Esophagus squamous epithelium (tissue), 5 donors: ENCODE data around the gene RUSF1. TPM values are rescaled to one million over a fixed set of nuclear protein-coding genes. Genes with fewer than 3 reads are reported as not detected.

Experiments used
- DNase-seq: peaks from one replicate; lab custom pipeline; 2025; lab: John Stamatoyannopoulos, UW
- H3K27ac ChIP-seq, 4 donors: fragments of 200-600 bp; sonication (generic); one replicate each; pipeline ENCODE4 v1.5.1; 2016 to 2019; ENCODE audit warnings: mild to moderate bottlenecking in 1 of 4
- H3K27me3 ChIP-seq, 4 donors: fragments of 200-600 bp; sonication (generic); 1 replicate in 3 of 4; 2 replicates in 1 of 4; pipeline versions ENCODE4 v1.5.1 to v1.6.0; 2017 to 2021; ENCODE audit warnings: antibody characterized with exemption in 1 of 4
- H3K36me3 ChIP-seq, 3 donors: fragments of 200-600 bp; sonication (generic); one replicate each; pipeline ENCODE4 v1.5.1; 2016 to 2019
- H3K4me1 ChIP-seq, 3 donors: fragments of 200-600 bp; sonication (generic); one replicate each; pipeline ENCODE4 v1.5.1; 2017 to 2019
- H3K4me3 ChIP-seq, 4 donors: fragments of 200-600 bp; sonication (generic); 1 replicate in 3 of 4; 2 replicates in 1 of 4; pipeline ENCODE4 v1.5.1; 2016 to 2019; ENCODE audit warnings: mild to moderate bottlenecking in 2 of 4, moderate library complexity in 1 of 4
- H3K9me3 ChIP-seq, 3 donors: fragments of 200-600 bp; sonication (generic); one replicate each; pipeline ENCODE4 v1.5.1; 2016 to 2019
- POLR2A ChIP-seq, 4 donors: fragments of 450-650 bp; IDR thresholded peaks; one replicate each; pipeline ENCODE4 v1.6.1; 2017; ENCODE audit warnings: antibody characterized with exemption in 4 of 4, mild to moderate bottlenecking in 4 of 4, moderate library complexity in 3 of 4
- WGBS, 2 donors: methylation state at CpG; one replicate each; pipeline ENCODE4 v1.1.5; 2018; 5-methylcytosine and 5-hydroxymethylcytosine counted together
- intact Hi-C: fragments of 100-400 bp; cut with DNase I; formaldehyde crosslinking; loops from one replicate; pipeline ENCODE4 v1.15.0; 2022
- total RNA-seq, 4 donors: library from RNA; depleted of rRNA; stranded (reverse); fragments of >200 nt; gene quantifications; one replicate each; pipeline ENCODE4 v1.1.0, GENCODE V29; 2016
- TF ChIP-seq, protein P1 (sequence below), 6 experiments: fragments of 450-650 bp in 4 of 6; fragments of 200-600 bp in 2 of 6; sonication (generic) in 2 of 6; IDR thresholded peaks; one replicate each; pipeline ENCODE4 v1.5.1; 2016 to 2019; ENCODE audit warnings: antibody characterized with exemption in 6 of 6, mild to moderate bottlenecking in 4 of 6, moderate library complexity in 4 of 6
- donor health status: DM: yes; HTN: yes; CAD: no.

Gene RUSF1
- total RNA-seq, 4 donors from 2014 or later = 33.7 to 52.3 (median 39.1) TPM

GRCh38 chr16:31458844-31459686 is 49.1 kb downstream of the RUSF1 start, which contains the start of gene ARMC5:
Gene ARMC5, plus strand, starts transcription at chr16:31459501. Its CDS starts 24 bp downstream, at chr16:31459525.
- WGBS, 2 donors = no CpG with 5 or more reads among the region's 91 CpGs
- Histone ChIP-seq H3K27me3 (no peaks in the 10 kb centered on the region), H3K27ac (peak within 1 kb of the TSS; percentile 98 to 99 (median 99)), H3K4me3 (peak within 1 kb of the TSS; percentile 74 to 91 (median 78)), H3K4me1 (peaks cover 30 to 59% (median 42%) of the 10 kb centered on the region in 3 donors), H3K9me3 (no peaks in the 10 kb centered on the region), H3K36me3 (peaks cover 4 to 33% (median 15%) of the 10 kb centered on the region in 3 donors)
- peak; percentile 81 for DNase-seq
- intact Hi-C loops = no loop called here
- TF ChIP-seq, protein P1, sequence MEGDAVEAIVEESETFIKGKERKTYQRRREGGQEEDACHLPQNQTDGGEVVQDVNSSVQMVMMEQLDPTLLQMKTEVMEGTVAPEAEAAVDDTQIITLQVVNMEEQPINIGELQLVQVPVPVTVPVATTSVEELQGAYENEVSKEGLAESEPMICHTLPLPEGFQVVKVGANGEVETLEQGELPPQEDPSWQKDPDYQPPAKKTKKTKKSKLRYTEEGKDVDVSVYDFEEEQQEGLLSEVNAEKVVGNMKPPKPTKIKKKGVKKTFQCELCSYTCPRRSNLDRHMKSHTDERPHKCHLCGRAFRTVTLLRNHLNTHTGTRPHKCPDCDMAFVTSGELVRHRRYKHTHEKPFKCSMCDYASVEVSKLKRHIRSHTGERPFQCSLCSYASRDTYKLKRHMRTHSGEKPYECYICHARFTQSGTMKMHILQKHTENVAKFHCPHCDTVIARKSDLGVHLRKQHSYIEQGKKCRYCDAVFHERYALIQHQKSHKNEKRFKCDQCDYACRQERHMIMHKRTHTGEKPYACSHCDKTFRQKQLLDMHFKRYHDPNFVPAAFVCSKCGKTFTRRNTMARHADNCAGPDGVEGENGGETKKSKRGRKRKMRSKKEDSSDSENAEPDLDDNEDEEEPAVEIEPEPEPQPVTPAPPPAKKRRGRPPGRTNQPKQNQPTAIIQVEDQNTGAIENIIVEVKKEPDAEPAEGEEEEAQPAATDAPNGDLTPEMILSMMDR (IDR thresholded peaks at IDR 0.05) = peak; percentile 32 to 66 (median 56)
- TF ChIP-seq POLR2A (IDR thresholded peaks at IDR 0.05) = peak in 3 of 4 donors; percentile 34 to 84 (median 49)

- DNase-seq = no peak
- Histone ChIP-seq H3K36me3 (peaks cover 4 to 25% (median 15%) of the 10 kb centered on the region in 3 donors), H3K9me3 (no peaks in the 10 kb centered on the region), H3K4me1 (peaks cover 37 to 67% (median 50%) of the 10 kb centered on the region in 3 donors), H3K4me3 (peak overlapping the region; percentile 74 to 91 (median 78)), H3K27ac (peak overlapping the region; percentile 98 to 99 (median 99)), H3K27me3 (no peaks in the 10 kb centered on the region)
- WGBS, 2 donors = 0% methylated on average over 4 of the region's 42 CpGs; no CpG with 5 or more reads in 1 of the 2 donors
- intact Hi-C loops = no loop called here
- TF ChIP-seq POLR2A (IDR thresholded peaks at IDR 0.05) = peak in 1 of 4 donors; percentile 36
- TF ChIP-seq, protein P1 (IDR thresholded peaks at IDR 0.05) = peak in 2 of 6 experiments; percentile 12 to 36
These were observed 49.9 kb downstream of the RUSF1 start for GRCh38 chr16:31458073-31458843.

- H3K36me3 ChIP-seq = peaks cover 0 to 12% (median 2%) of the 10 kb centered on the region in 3 donors
- intact Hi-C loops = no loop called here
- TF ChIP-seq POLR2A (IDR thresholded peaks at IDR 0.05) = no peak
- TF ChIP-seq, protein P1 (IDR thresholded peaks at IDR 0.05) = no peak
- no peaks in the 10 kb centered on the region for H3K27me3 ChIP-seq
- 58 to 67% methylated on average over 4 to 5 of the region's 8 CpGs for WGBS, 2 donors
- H3K9me3 ChIP-seq = no peaks in the 10 kb centered on the region
- H3K4me3 ChIP-seq = peak overlapping the region in 3 of 4 donors; percentile 77 to 91 (median 80)
- peak overlapping the region in 2 of 4 donors; percentile 59 to 99 for H3K27ac ChIP-seq
- peaks cover 44 to 80% (median 61%) of the 10 kb centered on the region in 3 donors for H3K4me1 ChIP-seq
- no peak for DNase-seq
These were observed 51.2 kb downstream of the RUSF1 start for GRCh38 chr16:31456988-31457360.

GRCh38 chr16:31455601-31456314 is 52.4 kb downstream of the RUSF1 start:
- Histone ChIP-seq H3K36me3 (peaks cover 0 to 4% (median 0%) of the 10 kb centered on the region in 3 donors), H3K27me3 (no peaks in the 10 kb centered on the region), H3K9me3 (no peaks in the 10 kb centered on the region), H3K27ac (peak overlapping the region in 3 of 4 donors; percentile 7 to 92 (median 92)), H3K4me3 (peak overlapping the region in 1 of 4 donors; percentile 3), H3K4me1 (peaks cover 49 to 84% (median 67%) of the 10 kb centered on the region in 3 donors)
- no peak for TF ChIP-seq POLR2A (IDR thresholded peaks at IDR 0.05)
- TF ChIP-seq, protein P1 (IDR thresholded peaks at IDR 0.05) = peak in 1 of 6 experiments; percentile 28
- WGBS, 2 donors = 61 to 79% methylated on average over 9 to 12 of the region's 17 CpGs
- intact Hi-C loops = no loop called here
- DNase-seq = no peak
